CMK (cell line): ENCODE data around the gene LEF1.
A peak's percentile ranks its signal among the peaks of the same experiment; 100 is the strongest.

ENCODE experiments used
- DNase-seq: peaks from one replicate; pipeline ENCODE4 v3.0.0-alpha.2; 2010; ENCODE audit warnings: low read depth

LEF1 gene

GRCh38 chr4:108174856-108175255, 6.1 kb upstream of the LEF1 start:
- no peak for DNase-seq

GRCh38 chr4:108173599-108174057, 4.9 kb upstream of the LEF1 start:
- DNase-seq, result no peak

- DNase-seq, result peak; percentile 32
Observed at GRCh38 chr4:108172753-108173598, 4.2 kb upstream of the LEF1 start.

GRCh38 chr4:108172231-108172752, 3.6 kb upstream of the LEF1 start:
- peak; percentile 33 for DNase-seq

- no peak for DNase-seq
Observed at GRCh38 chr4:108171339-108172230, 2.9 kb upstream of the LEF1 start.

GRCh38 chr4:108170631-108171338, 2.1 kb upstream of the LEF1 start:
- no peak for DNase-seq

- no peak for DNase-seq
Observed at GRCh38 chr4:108169664-108170063, 932 bp upstream of the LEF1 start.

GRCh38 chr4:108168160-108168670, 517 bp downstream of the LEF1 start:
- DNase-seq, result peak; percentile 4

- DNase-seq, result peak; percentile 29
Observed at GRCh38 chr4:108166441-108167315, 2.1 kb downstream of the LEF1 start.

GRCh38 chr4:108166038-108166437, 2.7 kb downstream of the LEF1 start:
- no peak for DNase-seq

- no peak for DNase-seq
Observed at GRCh38 chr4:108165586-108165985, 3.1 kb downstream of the LEF1 start.

- no peak for DNase-seq
Observed at GRCh38 chr4:108163351-108163750, 5.4 kb downstream of the LEF1 start.

GRCh38 chr4:108160741-108161352, 7.9 kb downstream of the LEF1 start:
- DNase-seq, result no peak

- no peak for DNase-seq
Observed at GRCh38 chr4:108159845-108160244, 8.9 kb downstream of the LEF1 start.

- DNase-seq, result no peak
Observed at GRCh38 chr4:108157655-108158054, 11.1 kb downstream of the LEF1 start.

GRCh38 chr4:108156391-108156790, 12.3 kb downstream of the LEF1 start:
- DNase-seq, result no peak

GRCh38 chr4:108155373-108155772, 13.4 kb downstream of the LEF1 start:
- no peak for DNase-seq

- no peak for DNase-seq
Observed at GRCh38 chr4:108152980-108153379, 15.8 kb downstream of the LEF1 start.

GRCh38 chr4:108149588-108150380, 18.9 kb downstream of the LEF1 start:
- no peak for DNase-seq
